Left colon (tissue), 2 donors: ENCODE measurements around the gene MYO15B. TPM values are rescaled to one million over a fixed set of nuclear protein-coding genes. Genes with fewer than 3 reads are reported as not detected.

Source experiments
- ATAC-seq: fragments of 200-7000 bp; cut with Tn5 transposase; one replicate; pipeline ENCODE4 v1.9.1; 2020; ENCODE audit warnings: mild to moderate bottlenecking, moderate library complexity
- DNase-seq, 2 donors: peaks; one replicate each; pipeline ENCODE4 v3.0.0-alpha.2; 2020
- intact Hi-C, 2 donors: fragments of 100-400 bp; cut with DNase I in 1 of 2; cut with micrococcal nuclease in 1 of 2; formaldehyde crosslinking; loops; one replicate each; pipeline versions ENCODE4 v1.11.2 to v1.14.0; 2022; cut with DNase I, micrococcal nuclease
- total RNA-seq, 2 donors: library from RNA; stranded (reverse); fragmentation: NEBNext Ultra II Directional; extraction: Animal tissue kit (Norgen Biotek cat#: 25700); gene quantifications; one replicate each; pipeline ENCODE4 v1.2.1, GENCODE V29; 2021
- donor health status: DM: no; HTN: no; CAD: no.
- donor health status: DM: yes; HTN: yes; CAD: no.

MYO15B gene
- total RNA-seq, 2 donors from 2014 or later: 575 to 676 TPM

DNA sequence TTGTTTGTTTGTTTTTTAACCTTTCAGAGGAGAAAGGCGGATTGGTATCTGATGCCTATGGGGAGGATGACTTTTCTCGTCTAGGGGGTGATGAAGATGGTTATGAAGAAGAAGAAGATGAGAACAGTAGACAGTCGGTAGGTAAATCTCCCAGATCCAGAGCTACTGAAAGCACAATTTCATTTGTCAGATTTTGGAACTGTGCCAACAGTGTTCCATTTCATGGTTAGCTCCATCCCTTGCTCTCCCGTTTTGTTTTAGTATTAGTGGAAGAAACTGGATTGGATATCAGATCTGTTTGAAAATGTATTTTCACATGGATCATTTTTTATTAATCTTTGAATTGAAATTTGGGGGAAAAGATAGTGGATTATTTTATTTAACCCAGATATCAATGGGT lies 80.9 kb downstream of the MYO15B start:
- ATAC-seq (no peak), DNase-seq (no peak)
- intact Hi-C loops: no loop called here

DNA sequence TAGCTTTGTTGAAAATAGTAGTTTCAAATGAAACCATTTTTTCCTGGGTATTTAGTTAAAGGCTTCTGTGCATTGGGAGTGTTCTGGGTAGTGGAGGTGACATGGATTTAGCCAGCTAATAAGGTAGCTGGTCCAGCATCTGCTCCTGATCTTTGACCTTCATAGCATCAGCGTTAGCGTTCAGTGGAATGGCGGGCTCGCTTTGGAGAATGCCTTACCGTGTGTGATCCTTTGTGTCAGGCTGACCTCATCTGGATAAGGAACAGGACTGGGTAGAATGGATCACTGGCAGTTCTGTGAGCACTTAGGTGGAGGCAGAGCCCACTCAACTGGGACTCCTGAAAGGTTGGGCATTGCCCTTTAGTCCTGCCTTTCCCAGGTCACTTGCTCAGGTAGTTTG lies 83.3 kb downstream of the MYO15B start:
- DNase-seq (no peak), ATAC-seq (no peak)
- intact Hi-C loops: loop anchor here in 1 of 2 donors (10.0 kb wide), 1 partner anchor 84 kb away; no protein-coding TSS in a partner anchor

DNA sequence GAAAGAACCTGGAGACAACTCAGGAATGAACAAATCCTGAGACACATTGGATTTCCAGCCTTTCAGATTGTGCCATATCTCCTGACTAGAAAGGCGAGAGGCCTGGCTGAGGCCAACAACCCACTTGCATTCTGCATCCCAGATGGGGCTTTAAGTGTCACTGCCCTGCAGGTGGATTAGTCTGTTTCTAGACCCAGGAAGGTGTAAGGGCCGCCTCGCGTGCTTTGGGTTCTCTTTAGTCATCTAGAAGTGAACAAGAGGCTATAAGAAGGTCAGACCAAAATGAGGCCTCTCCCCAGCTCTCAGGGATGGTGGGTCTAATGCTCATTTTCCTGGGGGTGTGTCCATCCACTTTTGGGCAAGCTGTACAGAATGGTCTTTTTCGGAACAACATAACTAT lies 84.4 kb downstream of the MYO15B start:
- DNase-seq: no peak
- intact Hi-C loops: loop anchor here in 1 of 2 donors (10.0 kb wide), 1 partner anchor 83 kb away; no protein-coding TSS in a partner anchor
- ATAC-seq: no peak

DNA sequence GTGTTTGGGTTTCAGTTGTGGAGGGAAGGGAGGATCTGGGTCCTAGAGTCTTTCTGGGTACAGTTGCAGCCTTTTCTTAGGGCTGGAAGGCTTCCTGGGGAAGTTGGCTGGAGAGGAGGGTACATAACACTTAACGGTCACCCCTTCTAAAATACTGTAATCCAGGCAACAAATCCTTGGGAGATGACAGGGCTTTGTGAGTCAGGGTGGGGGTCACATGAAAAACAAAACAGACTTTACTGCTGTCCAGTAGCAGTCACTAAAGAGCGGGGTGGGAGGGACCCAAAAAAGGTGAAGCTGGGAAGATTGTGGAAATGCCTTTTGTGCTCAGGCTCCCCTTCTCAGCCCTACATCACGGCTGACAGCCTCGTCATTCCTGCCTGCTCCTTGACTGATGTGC lies 85.9 kb downstream of the MYO15B start:
- intact Hi-C loops: loop anchor here in 1 of 2 donors (10.0 kb wide), 1 partner anchor 81 kb away; no protein-coding TSS in a partner anchor
- ATAC-seq: no peak
- DNase-seq: no peak

Other genes starting within 250 kb of the MYO15B start
- gene GRB2, start 182.1 kb upstream of the MYO15B start, total RNA-seq: 100 to 1,000 TPM; 112 to 117 TPM
- 100 to 1,000 TPM in 1 of 2 donors, 10 to 100 TPM in 1; 99.9 to 123 TPM for gene TMEM94, start 131.2 kb upstream of the MYO15B start, total RNA-seq
- 10 to 100 TPM; 28.4 to 30.6 TPM for gene CASKIN2, start 72.3 kb upstream of the MYO15B start, total RNA-seq
- gene TSEN54, start 71.3 kb upstream of the MYO15B start, total RNA-seq: 10 to 100 TPM; 30.1 to 38.9 TPM
- gene LLGL2, start 62.1 kb upstream of the MYO15B start, total RNA-seq: 100 to 1,000 TPM; 447 to 529 TPM
- 10 to 100 TPM; 15.4 to 28.3 TPM for gene SMIM5, start 45.6 kb downstream of the MYO15B start, total RNA-seq
- gene RECQL5, start 79.4 kb downstream of the MYO15B start, total RNA-seq: 10 to 100 TPM; 23.2 to 27.0 TPM
- 10 to 100 TPM; 72.1 to 72.5 TPM for gene SAP30BP, start 79.5 kb downstream of the MYO15B start, total RNA-seq
- gene ITGB4, start 133.7 kb downstream of the MYO15B start, total RNA-seq: 100 to 1,000 TPM; 252 to 318 TPM
- gene GALK1, start 177.4 kb downstream of the MYO15B start, total RNA-seq: 10 to 100 TPM; 14.1 to 16.9 TPM
- gene UNK, start 197.0 kb downstream of the MYO15B start, total RNA-seq: 10 to 100 TPM; 18.3 to 21.8 TPM